ENCODE data around the gene MPLKIP. TPM values are rescaled to one million over a fixed set of nuclear protein-coding genes. Genes with fewer than 3 reads are reported as not detected.

The MPLKIP gene
- total RNA-seq, 4 donors from 2014 or later = 32.1 to 48.4 (median 34.0) TPM

DNA sequence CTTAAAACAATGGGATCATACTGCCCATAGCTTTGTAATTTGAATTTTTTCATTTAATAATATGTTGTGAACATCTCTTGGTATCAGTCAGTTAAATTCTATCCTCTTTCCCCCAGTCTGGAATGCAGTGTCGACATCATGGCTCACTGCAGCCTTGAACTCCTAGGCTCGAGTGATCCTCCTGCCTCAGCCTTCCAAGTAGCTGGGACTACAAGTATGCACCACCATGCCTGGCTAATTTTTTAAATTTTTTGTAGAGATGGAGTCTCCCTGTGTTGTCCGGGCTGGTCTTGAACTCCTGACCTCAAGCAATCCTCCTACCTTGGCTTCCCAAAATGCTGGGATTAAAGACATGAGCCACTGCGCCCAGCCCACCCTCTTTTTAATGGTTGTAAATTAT is 34.6 kb downstream of the MPLKIP start:
- TF ChIP-seq, protein P1, sequence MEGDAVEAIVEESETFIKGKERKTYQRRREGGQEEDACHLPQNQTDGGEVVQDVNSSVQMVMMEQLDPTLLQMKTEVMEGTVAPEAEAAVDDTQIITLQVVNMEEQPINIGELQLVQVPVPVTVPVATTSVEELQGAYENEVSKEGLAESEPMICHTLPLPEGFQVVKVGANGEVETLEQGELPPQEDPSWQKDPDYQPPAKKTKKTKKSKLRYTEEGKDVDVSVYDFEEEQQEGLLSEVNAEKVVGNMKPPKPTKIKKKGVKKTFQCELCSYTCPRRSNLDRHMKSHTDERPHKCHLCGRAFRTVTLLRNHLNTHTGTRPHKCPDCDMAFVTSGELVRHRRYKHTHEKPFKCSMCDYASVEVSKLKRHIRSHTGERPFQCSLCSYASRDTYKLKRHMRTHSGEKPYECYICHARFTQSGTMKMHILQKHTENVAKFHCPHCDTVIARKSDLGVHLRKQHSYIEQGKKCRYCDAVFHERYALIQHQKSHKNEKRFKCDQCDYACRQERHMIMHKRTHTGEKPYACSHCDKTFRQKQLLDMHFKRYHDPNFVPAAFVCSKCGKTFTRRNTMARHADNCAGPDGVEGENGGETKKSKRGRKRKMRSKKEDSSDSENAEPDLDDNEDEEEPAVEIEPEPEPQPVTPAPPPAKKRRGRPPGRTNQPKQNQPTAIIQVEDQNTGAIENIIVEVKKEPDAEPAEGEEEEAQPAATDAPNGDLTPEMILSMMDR (IDR thresholded peaks at IDR 0.05; ENCODE audit: low read depth) = no peak

- TF ChIP-seq, protein P1 (IDR thresholded peaks at IDR 0.05; ENCODE audit: low read depth) = no peak
These were observed 35.6 kb downstream of the MPLKIP start for GRCh38 chr7:40098810-40099209.

DNA sequence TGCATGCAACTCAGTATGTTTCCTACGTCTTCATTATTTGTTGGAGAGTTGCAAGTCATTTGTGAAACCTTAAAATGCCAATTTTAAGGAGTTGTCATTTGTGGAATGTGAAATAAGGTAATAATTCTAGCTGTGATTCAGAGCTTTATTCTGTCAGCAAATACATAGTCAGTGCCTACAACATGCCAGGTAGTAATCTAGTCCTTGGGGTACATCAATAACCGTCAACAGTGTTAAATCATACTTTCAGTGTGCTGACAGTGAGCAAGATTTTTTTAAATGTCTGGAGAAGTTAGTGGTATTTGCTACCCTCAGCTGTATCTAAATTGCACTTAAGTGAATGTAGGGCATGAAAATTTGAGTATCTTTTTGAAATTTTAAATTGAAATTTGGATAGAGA is 36.7 kb downstream of the MPLKIP start:
- TF ChIP-seq, protein P1 (IDR thresholded peaks at IDR 0.05; ENCODE audit: low read depth) = no peak

- TF ChIP-seq, protein P1 (IDR thresholded peaks at IDR 0.05; ENCODE audit: low read depth) = no peak
These were observed 38.6 kb downstream of the MPLKIP start for GRCh38 chr7:40095695-40096327.

DNA sequence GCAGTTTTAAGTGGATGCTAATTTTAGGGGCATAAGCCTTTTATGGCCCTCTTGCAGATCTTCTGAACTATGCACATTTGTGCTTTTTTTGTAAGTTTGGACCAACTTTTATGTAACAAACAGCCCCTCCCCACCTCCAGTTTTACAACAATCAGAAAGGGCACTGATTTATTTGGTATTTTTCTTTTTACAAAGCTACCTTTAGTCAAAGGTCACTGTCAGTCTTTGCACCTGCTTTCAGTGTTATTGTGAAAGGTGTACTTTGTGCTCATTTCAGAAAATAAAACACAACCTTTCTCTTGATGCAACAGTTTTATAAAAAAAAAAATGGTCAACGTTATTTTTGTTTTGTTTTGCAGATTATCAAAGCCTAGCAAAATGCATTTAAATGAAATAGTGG is 39.2 kb downstream of the MPLKIP start:
- TF ChIP-seq, protein P1 (IDR thresholded peaks at IDR 0.05; ENCODE audit: low read depth) = no peak

DNA sequence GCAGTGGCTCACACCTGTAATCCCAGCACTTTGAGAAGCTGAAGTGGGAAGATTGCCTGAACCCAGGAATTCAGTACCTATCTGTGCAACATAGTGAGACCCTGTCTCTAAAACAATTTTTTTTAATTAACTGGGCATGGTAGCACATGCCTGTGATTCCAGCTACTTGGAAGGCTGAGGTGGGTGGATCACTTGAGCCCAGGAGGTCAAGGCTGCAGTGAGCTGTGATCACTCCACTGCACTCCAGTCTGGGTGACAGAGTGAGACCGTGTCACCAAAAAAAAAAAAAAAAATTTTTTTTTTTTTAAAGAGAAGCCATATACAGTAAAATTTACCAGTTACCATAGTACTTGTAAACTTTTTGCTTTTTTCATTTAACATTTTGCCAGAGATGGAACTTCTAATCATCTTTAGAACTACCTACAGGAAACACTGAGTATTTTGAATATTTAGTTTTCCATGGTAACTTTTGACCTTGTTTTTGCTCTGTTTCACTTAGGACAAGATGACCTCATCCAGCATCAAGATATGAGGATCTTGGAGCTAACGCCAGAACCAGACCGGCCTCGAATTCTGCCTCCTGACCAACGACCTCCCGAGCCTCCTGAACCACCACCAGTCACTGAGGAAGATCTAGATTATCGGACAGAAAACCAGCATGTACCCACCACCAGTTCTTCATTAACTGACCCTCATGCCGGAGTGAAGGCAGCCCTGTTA is 40.6 kb downstream of the MPLKIP start:
- TF ChIP-seq, protein P1 (IDR thresholded peaks at IDR 0.05; ENCODE audit: low read depth) = no peak

DNA sequence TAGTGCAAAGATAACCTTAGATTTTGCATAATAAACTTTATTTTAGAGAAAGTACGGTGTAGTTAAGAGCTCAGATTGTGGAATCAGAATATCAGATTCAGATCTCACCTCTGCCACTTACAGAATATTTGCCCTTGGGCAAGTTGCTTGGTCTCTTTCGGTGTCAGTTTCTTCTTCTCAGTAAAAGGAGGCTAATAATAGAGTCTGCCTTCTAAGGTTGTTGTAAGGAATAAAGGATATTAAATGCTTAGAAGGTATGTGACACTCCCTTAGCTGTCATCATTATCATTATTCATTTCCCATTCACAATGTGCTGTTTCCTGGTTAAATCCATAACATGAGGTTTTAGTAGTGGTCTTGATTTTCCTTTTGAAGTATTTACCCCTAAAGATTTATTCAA is 42.2 kb downstream of the MPLKIP start:
- TF ChIP-seq, protein P1 (IDR thresholded peaks at IDR 0.05; ENCODE audit: low read depth) = no peak

All from subcutaneous adipose tissue (tissue), 4 donors.